GM12878 (cell line): ENCODE results near the gene ASH1L. TPM values are rescaled to one million over a fixed set of nuclear protein-coding genes. Genes with fewer than 3 reads are reported as not detected.

Experiments used
- BACH1 ChIP-seq: fragments of 450-650 bp; IDR thresholded peaks from 2 replicates; pipeline ENCODE4 v1.6.1; 2017; ENCODE audit warnings: mild to moderate bottlenecking, borderline replicate concordance
- BHLHE40 ChIP-seq, 2 experiments: fragments of 450-650 bp in 1 of 2; IDR thresholded peaks; 2 replicates each; pipeline ENCODE4 v1.6.1; 2011 to 2017; ENCODE audit warnings: low read depth in 2 of 2, borderline replicate concordance in 1 of 2, improper control_type of control experiment in 1 of 2, low read length in 1 of 2, mild to moderate bottlenecking in 1 of 2
- CBX5 ChIP-seq: sonication (generic); IDR thresholded peaks from 2 replicates; pipeline ENCODE4 v1.6.1; 2016; ENCODE audit warnings: low read depth, moderate library complexity, mild to moderate bottlenecking, inconsistent platforms
- EP300 ChIP-seq, 2 experiments: fragments of 150-350 bp in 1 of 2; IDR thresholded peaks; 2 replicates each; pipeline ENCODE4 v1.6.1; 2011 to 2012; ENCODE audit warnings: low read depth in 2 of 2, low read length in 2 of 2, borderline replicate concordance in 1 of 2, improper control_type of control experiment in 1 of 2, inconsistent platforms in 1 of 2; ENCODE audit not compliant: control insufficient read depth in 1 of 2
- FOS ChIP-seq: IDR thresholded peaks from 3 replicates; pipeline ENCODE4 v1.6.1; 2011; ENCODE audit warnings: borderline replicate concordance; ENCODE audit not compliant: insufficient read length; ENCODE audit errors: extremely low read depth
- HDGF ChIP-seq: fragments of 450-650 bp; IDR thresholded peaks from 2 replicates; pipeline ENCODE4 v1.6.1; 2016; ENCODE audit warnings: antibody characterized with exemption
- KDM1A ChIP-seq: fragments of 200-600 bp; sonication (generic); IDR thresholded peaks from 2 replicates; pipeline ENCODE4 v1.6.1; 2016; ENCODE audit warnings: borderline replicate concordance
- MTA2 ChIP-seq: fragments of 450-650 bp; IDR thresholded peaks from 2 replicates; pipeline ENCODE4 v1.6.1; 2016; ENCODE audit warnings: low read depth, mild to moderate bottlenecking, moderate library complexity
- PAX5 ChIP-seq: IDR thresholded peaks from 2 replicates; pipeline ENCODE4 v1.6.1; 2011; ENCODE audit warnings: low read depth, low read length, borderline replicate concordance
- POLR2A ChIP-seq: IDR thresholded peaks from 2 replicates; pipeline ENCODE4 v1.6.1; 2011; ENCODE audit warnings: low read depth, mild to moderate bottlenecking, low read length
- RCOR1 ChIP-seq: conservative IDR thresholded peaks from 2 replicates; pipeline ENCODE4 v1.6.1; 2012; ENCODE audit warnings: low read depth, low read length, improper control_type of control experiment
- SMC3 ChIP-seq: IDR thresholded peaks from 2 replicates; pipeline ENCODE4 v1.6.1; 2011; ENCODE audit warnings: low read length, improper control_type of control experiment, borderline replicate concordance
- SREBF1 ChIP-seq: IDR thresholded peaks from 2 replicates; pipeline ENCODE4 v1.6.1; 2012; ENCODE audit warnings: mild to moderate bottlenecking, low read length
- TCF3 ChIP-seq: IDR thresholded peaks from 2 replicates; pipeline ENCODE4 v1.6.1; 2012; ENCODE audit warnings: low read depth, mild to moderate bottlenecking, low read length, borderline replicate concordance; ENCODE audit not compliant: insufficient read depth
- polyA plus RNA-seq, 11 experiments: library from polyadenylated mRNA; depleted of rRNA in 4 of 11; unstranded in 6 of 11; stranded (reverse) in 5 of 11; fragments of >200 nt; fragmentation: Nextera tagmentation in 4 of 11; fragmentation: Illumina TruSeq in 1 of 11; extraction: Ambion mirVana in 4 of 11; extraction: Trizol in 1 of 11; gene quantifications; 1 replicate in 1 of 11; 2 replicates in 10 of 11; pipeline versions ENCODE4 v1.2.1 to v1.2.3, GENCODE V29; 2011 to 2016; ENCODE audit warnings: inconsistent platforms in 2 of 11, missing spikeins in 2 of 11, low read depth in 1 of 11
- total RNA-seq, 4 experiments: library from RNA; depleted of rRNA in 3 of 4; stranded (reverse); fragments of >200 nt in 3 of 4; fragmentation: Illumina TruSeq in 1 of 4; extraction: Trizol in 1 of 4; gene quantifications; 2 replicates each; pipeline versions ENCODE4 v1.2.1 to v1.2.3, GENCODE V29; 2013 to 2021
- TF ChIP-seq, protein P1 (sequence below): fragments of 450-650 bp; IDR thresholded peaks from 2 replicates; pipeline ENCODE4 v1.6.1; 2017; ENCODE audit warnings: mild to moderate bottlenecking, moderate library complexity
- TF ChIP-seq, protein P2 (sequence below): fragments of 450-650 bp; IDR thresholded peaks from 2 replicates; pipeline ENCODE4 v1.6.1; 2018; ENCODE audit warnings: borderline replicate concordance, mild to moderate bottlenecking; ENCODE audit not compliant: partially characterized antibody
- TF ChIP-seq, protein P3 (sequence below): IDR thresholded peaks from 2 replicates; pipeline ENCODE4 v1.6.1; 2011; ENCODE audit warnings: borderline replicate concordance, low read depth, mild to moderate bottlenecking, moderate library complexity, mixed read lengths, low read length; ENCODE audit not compliant: insufficient read depth; ENCODE audit errors: extremely low read length
- TF ChIP-seq, protein P4 (sequence below): fragments of 450-650 bp; IDR thresholded peaks from 2 replicates; pipeline ENCODE4 v1.6.1; 2017; ENCODE audit warnings: mild to moderate bottlenecking, low read depth, inconsistent platforms; ENCODE audit not compliant: poor library complexity, severe bottlenecking

ASH1L gene
- total and polyA plus RNA-seq, 10 of the 15 experiments (the other 5 are each of a cell fraction or from before 2014, with no cell fraction given) = 1.7 to 23.9 (median 16.6) TPM

DNA sequence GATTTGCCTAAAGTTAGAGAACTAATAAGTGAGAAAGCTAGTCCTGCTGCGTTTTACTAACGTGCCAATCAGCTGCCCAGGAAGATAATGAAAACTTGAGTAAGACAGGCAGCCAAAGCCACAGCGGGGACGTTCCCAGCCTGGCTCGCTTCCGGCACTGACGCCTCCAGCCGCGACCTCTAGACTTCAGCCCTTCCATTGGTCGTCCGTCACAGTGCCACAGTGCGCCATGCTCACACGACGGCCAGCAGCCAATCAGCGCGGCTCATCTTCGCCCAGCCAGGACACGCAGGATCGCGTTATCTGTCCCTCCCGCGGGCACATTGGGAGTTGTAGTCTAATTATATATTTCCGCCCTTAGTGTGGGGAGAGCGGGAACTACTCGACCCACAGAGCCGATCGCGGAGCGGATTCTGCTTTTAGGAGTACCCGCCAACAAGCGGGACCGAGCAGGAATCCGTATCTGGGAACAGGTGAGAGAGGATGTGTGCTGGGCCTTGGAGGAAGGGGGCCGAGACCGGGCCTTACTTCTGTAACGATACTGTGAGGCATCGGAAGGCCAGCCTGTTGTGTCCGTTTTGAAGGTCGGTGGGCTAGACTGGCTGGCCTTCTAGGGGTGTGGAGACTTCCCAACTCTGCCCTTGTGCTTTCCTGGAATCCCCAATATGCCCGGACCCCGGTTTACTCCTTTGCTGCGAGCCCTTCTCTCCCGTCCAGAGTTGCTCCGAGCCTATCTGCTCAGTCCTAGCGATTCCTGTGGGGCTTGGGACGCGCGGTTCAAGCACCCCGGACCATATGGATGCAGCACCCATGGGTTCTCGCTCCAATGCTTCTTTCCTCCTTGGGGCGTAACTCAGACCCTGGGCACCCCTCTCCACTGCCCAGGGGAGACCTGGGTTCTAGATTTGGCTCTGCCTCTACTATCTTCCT, 253.8 kb downstream of the ASH1L start, which contains the start of gene FDPS (continued):
- TF ChIP-seq MTA2 (no peak), POLR2A (peak; percentile 84), KDM1A (no peak), SMC3 (no peak; the same call in 1 of the 2 replicates), HDGF (no peak), EP300 (IDR thresholded peaks at IDR 0.05; ENCODE audit: borderline replicate concordance in 1 of 2, control insufficient read depth in 1 of 2, low read depth in 2 of 2, low read length in 2 of 2) (0 out of 4 replicates have a peak, but pooled peaks of 1 of the 2 experiments have one; percentile 48), SREBF1 (peak; percentile 69; the same call in 1 of the 2 replicates), FOS (peak; percentile 23), TCF3 (0 out of 2 replicates have a peak, but pooled peaks have one; percentile 7), CBX5 (no peak), BHLHE40 (IDR thresholded peaks at IDR 0.05; ENCODE audit: borderline replicate concordance in 1 of 2, low read depth in 2 of 2, low read length in 1 of 2) (peak; percentile 76 to 89), RCOR1 (0 out of 2 replicates have a peak, but pooled peaks have one; percentile 32), BACH1 (0 out of 2 replicates have a peak, but pooled peaks have one; percentile 19), PAX5 (peak; percentile 65)
- TF ChIP-seq, protein P1, sequence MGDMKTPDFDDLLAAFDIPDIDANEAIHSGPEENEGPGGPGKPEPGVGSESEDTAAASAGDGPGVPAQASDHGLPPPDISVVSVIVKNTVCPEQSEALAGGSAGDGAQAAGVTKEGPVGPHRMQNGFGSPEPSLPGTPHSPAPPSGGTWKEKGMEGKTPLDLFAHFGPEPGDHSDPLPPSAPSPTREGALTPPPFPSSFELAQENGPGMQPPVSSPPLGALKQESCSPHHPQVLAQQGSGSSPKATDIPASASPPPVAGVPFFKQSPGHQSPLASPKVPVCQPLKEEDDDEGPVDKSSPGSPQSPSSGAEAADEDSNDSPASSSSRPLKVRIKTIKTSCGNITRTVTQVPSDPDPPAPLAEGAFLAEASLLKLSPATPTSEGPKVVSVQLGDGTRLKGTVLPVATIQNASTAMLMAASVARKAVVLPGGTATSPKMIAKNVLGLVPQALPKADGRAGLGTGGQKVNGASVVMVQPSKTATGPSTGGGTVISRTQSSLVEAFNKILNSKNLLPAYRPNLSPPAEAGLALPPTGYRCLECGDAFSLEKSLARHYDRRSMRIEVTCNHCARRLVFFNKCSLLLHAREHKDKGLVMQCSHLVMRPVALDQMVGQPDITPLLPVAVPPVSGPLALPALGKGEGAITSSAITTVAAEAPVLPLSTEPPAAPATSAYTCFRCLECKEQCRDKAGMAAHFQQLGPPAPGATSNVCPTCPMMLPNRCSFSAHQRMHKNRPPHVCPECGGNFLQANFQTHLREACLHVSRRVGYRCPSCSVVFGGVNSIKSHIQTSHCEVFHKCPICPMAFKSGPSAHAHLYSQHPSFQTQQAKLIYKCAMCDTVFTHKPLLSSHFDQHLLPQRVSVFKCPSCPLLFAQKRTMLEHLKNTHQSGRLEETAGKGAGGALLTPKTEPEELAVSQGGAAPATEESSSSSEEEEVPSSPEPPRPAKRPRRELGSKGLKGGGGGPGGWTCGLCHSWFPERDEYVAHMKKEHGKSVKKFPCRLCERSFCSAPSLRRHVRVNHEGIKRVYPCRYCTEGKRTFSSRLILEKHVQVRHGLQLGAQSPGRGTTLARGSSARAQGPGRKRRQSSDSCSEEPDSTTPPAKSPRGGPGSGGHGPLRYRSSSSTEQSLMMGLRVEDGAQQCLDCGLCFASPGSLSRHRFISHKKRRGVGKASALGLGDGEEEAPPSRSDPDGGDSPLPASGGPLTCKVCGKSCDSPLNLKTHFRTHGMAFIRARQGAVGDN = no peak
- TF ChIP-seq, protein P2, sequence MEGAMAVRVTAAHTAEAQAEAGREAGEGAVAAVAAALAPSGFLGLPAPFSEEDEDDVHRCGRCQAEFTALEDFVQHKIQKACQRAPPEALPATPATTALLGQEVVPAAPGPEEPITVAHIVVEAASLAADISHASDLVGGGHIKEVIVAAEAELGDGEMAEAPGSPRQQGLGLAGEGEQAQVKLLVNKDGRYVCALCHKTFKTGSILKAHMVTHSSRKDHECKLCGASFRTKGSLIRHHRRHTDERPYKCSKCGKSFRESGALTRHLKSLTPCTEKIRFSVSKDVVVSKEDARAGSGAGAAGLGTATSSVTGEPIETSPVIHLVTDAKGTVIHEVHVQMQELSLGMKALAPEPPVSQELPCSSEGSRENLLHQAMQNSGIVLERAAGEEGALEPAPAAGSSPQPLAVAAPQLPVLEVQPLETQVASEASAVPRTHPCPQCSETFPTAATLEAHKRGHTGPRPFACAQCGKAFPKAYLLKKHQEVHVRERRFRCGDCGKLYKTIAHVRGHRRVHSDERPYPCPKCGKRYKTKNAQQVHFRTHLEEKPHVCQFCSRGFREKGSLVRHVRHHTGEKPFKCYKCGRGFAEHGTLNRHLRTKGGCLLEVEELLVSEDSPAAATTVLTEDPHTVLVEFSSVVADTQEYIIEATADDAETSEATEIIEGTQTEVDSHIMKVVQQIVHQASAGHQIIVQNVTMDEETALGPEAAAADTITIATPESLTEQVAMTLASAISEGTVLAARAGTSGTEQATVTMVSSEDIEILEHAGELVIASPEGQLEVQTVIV = peak; percentile 97
- TF ChIP-seq, protein P3, sequence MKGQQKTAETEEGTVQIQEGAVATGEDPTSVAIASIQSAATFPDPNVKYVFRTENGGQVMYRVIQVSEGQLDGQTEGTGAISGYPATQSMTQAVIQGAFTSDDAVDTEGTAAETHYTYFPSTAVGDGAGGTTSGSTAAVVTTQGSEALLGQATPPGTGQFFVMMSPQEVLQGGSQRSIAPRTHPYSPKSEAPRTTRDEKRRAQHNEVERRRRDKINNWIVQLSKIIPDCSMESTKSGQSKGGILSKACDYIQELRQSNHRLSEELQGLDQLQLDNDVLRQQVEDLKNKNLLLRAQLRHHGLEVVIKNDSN = peak; percentile 81
- TF ChIP-seq, protein P4, sequence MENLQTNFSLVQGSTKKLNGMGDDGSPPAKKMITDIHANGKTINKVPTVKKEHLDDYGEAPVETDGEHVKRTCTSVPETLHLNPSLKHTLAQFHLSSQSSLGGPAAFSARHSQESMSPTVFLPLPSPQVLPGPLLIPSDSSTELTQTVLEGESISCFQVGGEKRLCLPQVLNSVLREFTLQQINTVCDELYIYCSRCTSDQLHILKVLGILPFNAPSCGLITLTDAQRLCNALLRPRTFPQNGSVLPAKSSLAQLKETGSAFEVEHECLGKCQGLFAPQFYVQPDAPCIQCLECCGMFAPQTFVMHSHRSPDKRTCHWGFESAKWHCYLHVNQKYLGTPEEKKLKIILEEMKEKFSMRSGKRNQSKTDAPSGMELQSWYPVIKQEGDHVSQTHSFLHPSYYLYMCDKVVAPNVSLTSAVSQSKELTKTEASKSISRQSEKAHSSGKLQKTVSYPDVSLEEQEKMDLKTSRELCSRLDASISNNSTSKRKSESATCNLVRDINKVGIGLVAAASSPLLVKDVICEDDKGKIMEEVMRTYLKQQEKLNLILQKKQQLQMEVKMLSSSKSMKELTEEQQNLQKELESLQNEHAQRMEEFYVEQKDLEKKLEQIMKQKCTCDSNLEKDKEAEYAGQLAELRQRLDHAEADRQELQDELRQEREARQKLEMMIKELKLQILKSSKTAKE = peak; percentile 6
